Gastroesophageal sphincter (tissue), 4 donors: ENCODE results near the gene COL6A3. TPM values are rescaled to one million over a fixed set of nuclear protein-coding genes. Genes with fewer than 3 reads are reported as not detected.

ENCODE experiments used
- ATAC-seq: fragments of 150-250 bp; one replicate; pipeline ENCODE4 v1.9.1; 2016; ENCODE audit warnings: mild to moderate bottlenecking, moderate library complexity
- H3K27ac ChIP-seq, 4 donors: fragments of 200-600 bp; sonication (generic) in 3 of 4; 1 replicate in 3 of 4; 2 replicates in 1 of 4; pipeline ENCODE4 v1.5.1; 2016 to 2019
- H3K27me3 ChIP-seq: fragments of 200-600 bp; sonication (generic); one replicate; pipeline ENCODE4 v1.5.1; 2019
- H3K36me3 ChIP-seq, 2 donors: fragments of 200-600 bp; sonication (generic); one replicate each; pipeline ENCODE4 v1.5.1; 2019; ENCODE audit warnings: control low read depth in 1 of 2
- H3K4me1 ChIP-seq, 3 donors: fragments of 200-600 bp; sonication (generic); 1 replicate in 2 of 3; 2 replicates in 1 of 3; pipeline ENCODE4 v1.5.1; 2016 to 2019; ENCODE audit warnings: control low read depth in 2 of 3
- H3K4me3 ChIP-seq, 2 donors: fragments of 200-600 bp; sonication (generic); one replicate each; pipeline ENCODE4 v1.5.1; 2019; ENCODE audit warnings: mild to moderate bottlenecking in 1 of 2, moderate library complexity in 1 of 2
- H3K9me3 ChIP-seq, 3 donors: fragments of 200-600 bp; sonication (generic); one replicate each; pipeline ENCODE4 v1.5.1; 2017 to 2019; ENCODE audit warnings: control low read depth in 2 of 3
- CTCF ChIP-seq, 4 experiments: fragments of 200-600 bp in 2 of 4; fragments of 450-650 bp in 2 of 4; sonication (generic) in 1 of 4; IDR thresholded peaks; one replicate each; pipeline ENCODE4 v1.5.1; 2017 to 2019; ENCODE audit warnings: antibody characterized with exemption in 4 of 4, mild to moderate bottlenecking in 2 of 4, moderate library complexity in 2 of 4
- EP300 ChIP-seq: sonication (generic); formaldehyde crosslinking; IDR thresholded peaks from one replicate; pipeline ENCODE4 v1.6.1; 2017; ENCODE audit warnings: antibody characterized with exemption, mild to moderate bottlenecking
- POLR2A ChIP-seq, 2 donors: fragments of 450-650 bp; IDR thresholded peaks; one replicate each; pipeline ENCODE4 v1.6.1; 2017; ENCODE audit warnings: antibody characterized with exemption in 2 of 2, mild to moderate bottlenecking in 2 of 2, moderate library complexity in 1 of 2
- POLR2AphosphoS5 ChIP-seq: sonication (generic); formaldehyde crosslinking; IDR thresholded peaks from one replicate; pipeline ENCODE4 v1.6.1; 2017; ENCODE audit warnings: antibody characterized with exemption
- WGBS, 2 donors: methylation state at CpG; one replicate each; pipeline ENCODE4 v1.1.5; 2018; ENCODE audit warnings: low coverage in 1 of 2; 5-methylcytosine and 5-hydroxymethylcytosine counted together
- total RNA-seq, 4 donors: library from RNA; depleted of rRNA; stranded (reverse); fragments of >200 nt; gene quantifications; one replicate each; pipeline ENCODE4 v1.1.0, GENCODE V29; 2016

COL6A3 gene
- total RNA-seq, 4 donors from 2014 or later = 110 to 421 (median 310) TPM

GRCh38 chr2:237345891-237346640 is 67.9 kb downstream of the COL6A3 start:
- ATAC-seq = no peak
- Histone ChIP-seq H3K36me3 (peaks cover 0 to 86% of the 10 kb centered on the region in 2 donors), H3K9me3 (no peaks in the 10 kb centered on the region), H3K27me3 (no peaks in the 10 kb centered on the region), H3K4me1 (peaks cover 0 to 19% (median 0%) of the 10 kb centered on the region in 3 donors), H3K4me3 (no peak overlapping the region), H3K27ac (peak overlapping the region in 3 of 4 donors; percentile 1 to 53 (median 36))
- 74 to 100% methylated on average over 1 to 4 of the region's 4 CpGs for WGBS, 2 donors
- no peak for TF ChIP-seq EP300
- no peak for TF ChIP-seq POLR2A (IDR thresholded peaks at IDR 0.05)
- no peak for TF ChIP-seq CTCF (IDR thresholded peaks at IDR 0.05)
- no peak for TF ChIP-seq POLR2AphosphoS5

- Histone ChIP-seq H3K27ac (peak overlapping the region in 3 of 4 donors; percentile 12 to 53 (median 35)), H3K4me1 (peaks cover 0 to 13% (median 0%) of the 10 kb centered on the region in 3 donors), H3K9me3 (no peaks in the 10 kb centered on the region), H3K36me3 (peaks cover 0 to 86% of the 10 kb centered on the region in 2 donors), H3K4me3 (no peak overlapping the region), H3K27me3 (no peaks in the 10 kb centered on the region)
- ATAC-seq = no peak
- TF ChIP-seq EP300 (no peak), CTCF (IDR thresholded peaks at IDR 0.05) (no peak), POLR2A (IDR thresholded peaks at IDR 0.05) (no peak), POLR2AphosphoS5 (no peak)
- whole genome bisulfite sequencing, 2 donors = 79% methylated on average over 5 of the region's 7 CpGs; no CpG with 5 or more reads in 1 of the 2 donors
These were observed 68.6 kb downstream of the COL6A3 start for GRCh38 chr2:237345411-237345810.

- ATAC-seq = no peak
- Histone ChIP-seq H3K27ac (peak overlapping the region in 2 of 4 donors; percentile 35 to 53), H3K4me3 (no peak overlapping the region), H3K27me3 (no peaks in the 10 kb centered on the region), H3K36me3 (peaks cover 0 to 86% of the 10 kb centered on the region in 2 donors), H3K4me1 (peaks cover 0 to 8% (median 0%) of the 10 kb centered on the region in 3 donors), H3K9me3 (no peaks in the 10 kb centered on the region)
- TF ChIP-seq POLR2AphosphoS5 = no peak
- TF ChIP-seq CTCF (IDR thresholded peaks at IDR 0.05) = no peak
- TF ChIP-seq POLR2A (IDR thresholded peaks at IDR 0.05) = no peak
- no peak for TF ChIP-seq EP300
- 89% methylated on average over 5 to 6 of the region's 6 CpGs for WGBS, 2 donors
These were observed 69.0 kb downstream of the COL6A3 start for GRCh38 chr2:237344942-237345341.

GRCh38 chr2:237343993-237344392 is 70.0 kb downstream of the COL6A3 start:
- Histone ChIP-seq H3K4me1 (peaks cover 0 to 8% (median 0%) of the 10 kb centered on the region in 3 donors), H3K27me3 (no peaks in the 10 kb centered on the region), H3K36me3 (peaks cover 0 to 92% of the 10 kb centered on the region in 2 donors), H3K4me3 (no peak overlapping the region), H3K27ac (peak overlapping the region in 2 of 4 donors; percentile 27 to 42), H3K9me3 (no peaks in the 10 kb centered on the region)
- 65 to 70% methylated on average over 3 to 6 of the region's 9 CpGs for WGBS, 2 donors
- TF ChIP-seq POLR2A (IDR thresholded peaks at IDR 0.05) = no peak
- TF ChIP-seq POLR2AphosphoS5 = no peak
- TF ChIP-seq CTCF (IDR thresholded peaks at IDR 0.05) = no peak
- TF ChIP-seq EP300 = no peak
- no peak for ATAC-seq

- ATAC-seq = peak; percentile 56
- no peaks in the 10 kb centered on the region for H3K27me3 ChIP-seq
- WGBS, 2 donors = 39 to 44% methylated on average over 4 of the region's 4 CpGs
- peaks cover 0 to 90% of the 10 kb centered on the region in 2 donors for H3K36me3 ChIP-seq
- peak overlapping the region in 3 of 4 donors; percentile 12 to 52 (median 35) for H3K27ac ChIP-seq
- H3K4me1 ChIP-seq = peaks cover 0 to 11% (median 0%) of the 10 kb centered on the region in 3 donors
- H3K4me3 ChIP-seq = no peak overlapping the region
- TF ChIP-seq CTCF (IDR thresholded peaks at IDR 0.05) (no peak), POLR2AphosphoS5 (no peak), POLR2A (IDR thresholded peaks at IDR 0.05) (no peak), EP300 (no peak)
- H3K9me3 ChIP-seq = no peaks in the 10 kb centered on the region
These were observed 72.1 kb downstream of the COL6A3 start for GRCh38 chr2:237341872-237342271.
